ENCODE results near the gene DNASE1L1. TPM values are rescaled to one million over a fixed set of nuclear protein-coding genes. Genes with fewer than 3 reads are reported as not detected.
A peak's percentile ranks its signal among the peaks of the same experiment; 100 is the strongest.

The DNASE1L1 gene
- total and polyA plus RNA-seq, 2 of the 13 experiments (the other 11 are each of a cell fraction or from before 2014, with no cell fraction given), result 4.7 to 12.3 TPM

DNA sequence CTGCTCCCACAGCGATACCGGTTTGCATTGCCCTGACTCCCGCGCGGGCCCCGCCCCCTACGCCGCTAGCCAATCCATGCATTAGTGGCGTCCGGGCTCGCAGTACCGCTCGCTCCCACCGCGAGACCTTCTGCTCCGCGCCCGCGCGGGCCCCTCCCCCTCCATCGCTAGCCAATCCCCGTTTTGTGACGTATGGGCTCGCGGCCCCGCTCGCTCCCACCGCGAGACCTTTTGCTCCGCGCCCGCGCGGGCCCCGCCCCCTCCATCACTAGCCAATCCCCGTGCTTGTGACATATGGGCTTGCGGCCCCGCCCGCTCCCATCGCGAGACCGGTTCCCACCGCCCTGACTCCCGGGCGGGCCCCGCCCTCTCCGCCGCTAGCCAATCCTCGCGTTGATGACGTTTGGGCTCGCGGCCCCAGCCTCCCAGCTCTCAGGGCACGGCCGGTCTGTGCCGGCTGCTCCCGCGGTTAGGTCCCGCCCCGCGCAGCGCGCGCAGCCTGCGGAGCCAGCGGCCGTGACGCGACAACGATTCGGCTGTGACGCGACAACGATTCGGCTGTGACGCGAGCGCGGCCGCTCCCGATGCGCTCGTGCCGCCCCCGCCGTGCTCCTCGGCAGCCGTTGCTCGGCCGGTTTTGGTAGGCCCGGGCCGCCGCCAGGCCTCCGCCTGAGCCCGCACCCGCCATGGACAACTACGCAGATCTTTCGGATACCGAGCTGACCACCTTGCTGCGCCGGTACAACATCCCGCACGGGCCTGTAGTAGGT, 30.1 kb downstream of the DNASE1L1 start, which contains the start of gene EMD (continued):
- TF ChIP-seq, protein P1, sequence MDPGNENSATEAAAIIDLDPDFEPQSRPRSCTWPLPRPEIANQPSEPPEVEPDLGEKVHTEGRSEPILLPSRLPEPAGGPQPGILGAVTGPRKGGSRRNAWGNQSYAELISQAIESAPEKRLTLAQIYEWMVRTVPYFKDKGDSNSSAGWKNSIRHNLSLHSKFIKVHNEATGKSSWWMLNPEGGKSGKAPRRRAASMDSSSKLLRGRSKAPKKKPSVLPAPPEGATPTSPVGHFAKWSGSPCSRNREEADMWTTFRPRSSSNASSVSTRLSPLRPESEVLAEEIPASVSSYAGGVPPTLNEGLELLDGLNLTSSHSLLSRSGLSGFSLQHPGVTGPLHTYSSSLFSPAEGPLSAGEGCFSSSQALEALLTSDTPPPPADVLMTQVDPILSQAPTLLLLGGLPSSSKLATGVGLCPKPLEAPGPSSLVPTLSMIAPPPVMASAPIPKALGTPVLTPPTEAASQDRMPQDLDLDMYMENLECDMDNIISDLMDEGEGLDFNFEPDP (CRISPR knock-in tag; conservative IDR thresholded peaks at IDR 0.05), result no peak
- no peak for TF ChIP-seq ETV5 (CRISPR knock-in tag; IDR thresholded peaks at IDR 0.05; ENCODE audit: borderline replicate concordance)
- TF ChIP-seq U2AF1 (optimal IDR thresholded peaks at IDR 0.05; ENCODE audit: low read depth, low read length), result no peak
- no peak for TF ChIP-seq TEAD3 (CRISPR knock-in tag; optimal IDR thresholded peaks at IDR 0.05; ENCODE audit: borderline replicate concordance)
- no peak for TF ChIP-seq ZBTB46 (CRISPR knock-in tag; IDR thresholded peaks at IDR 0.05; ENCODE audit: borderline replicate concordance)
- TF ChIP-seq NCOR1 (IDR thresholded peaks at IDR 0.05; ENCODE audit: borderline replicate concordance, low read length), result no peak
- no peak for TF ChIP-seq RAD21 (CRISPR knock-in tag; IDR thresholded peaks at IDR 0.05)
- no peak for TF ChIP-seq CC2D1A (CRISPR knock-in tag; IDR thresholded peaks at IDR 0.05)
- no peak for TF ChIP-seq ZNF775 (CRISPR knock-in tag; IDR thresholded peaks at IDR 0.05; ENCODE audit: borderline replicate concordance)
- TF ChIP-seq ZBTB7A (CRISPR knock-in tag; IDR thresholded peaks at IDR 0.05), result no peak
- no peak for TF ChIP-seq ZFP1 (CRISPR knock-in tag; IDR thresholded peaks at IDR 0.05)
- TF ChIP-seq TEF (CRISPR knock-in tag; IDR thresholded peaks at IDR 0.05), result no peak
- TF ChIP-seq, protein P2, sequence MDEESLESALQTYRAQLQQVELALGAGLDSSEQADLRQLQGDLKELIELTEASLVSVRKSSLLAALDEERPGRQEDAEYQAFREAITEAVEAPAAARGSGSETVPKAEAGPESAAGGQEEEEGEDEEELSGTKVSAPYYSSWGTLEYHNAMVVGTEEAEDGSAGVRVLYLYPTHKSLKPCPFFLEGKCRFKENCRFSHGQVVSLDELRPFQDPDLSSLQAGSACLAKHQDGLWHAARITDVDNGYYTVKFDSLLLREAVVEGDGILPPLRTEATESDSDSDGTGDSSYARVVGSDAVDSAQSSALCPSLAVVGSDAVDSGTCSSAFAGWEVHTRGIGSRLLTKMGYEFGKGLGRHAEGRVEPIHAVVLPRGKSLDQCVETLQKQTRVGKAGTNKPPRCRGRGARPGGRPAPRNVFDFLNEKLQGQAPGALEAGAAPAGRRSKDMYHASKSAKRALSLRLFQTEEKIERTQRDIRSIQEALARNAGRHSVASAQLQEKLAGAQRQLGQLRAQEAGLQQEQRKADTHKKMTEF (CRISPR knock-in tag; IDR thresholded peaks at IDR 0.05), result 0 out of 2 replicates have a peak, but pooled peaks have one; percentile 16
- TF ChIP-seq ERF (CRISPR knock-in tag; IDR thresholded peaks at IDR 0.05), result peak; percentile 10; the same call in 1 of the 2 replicates
- TF ChIP-seq, protein P3, sequence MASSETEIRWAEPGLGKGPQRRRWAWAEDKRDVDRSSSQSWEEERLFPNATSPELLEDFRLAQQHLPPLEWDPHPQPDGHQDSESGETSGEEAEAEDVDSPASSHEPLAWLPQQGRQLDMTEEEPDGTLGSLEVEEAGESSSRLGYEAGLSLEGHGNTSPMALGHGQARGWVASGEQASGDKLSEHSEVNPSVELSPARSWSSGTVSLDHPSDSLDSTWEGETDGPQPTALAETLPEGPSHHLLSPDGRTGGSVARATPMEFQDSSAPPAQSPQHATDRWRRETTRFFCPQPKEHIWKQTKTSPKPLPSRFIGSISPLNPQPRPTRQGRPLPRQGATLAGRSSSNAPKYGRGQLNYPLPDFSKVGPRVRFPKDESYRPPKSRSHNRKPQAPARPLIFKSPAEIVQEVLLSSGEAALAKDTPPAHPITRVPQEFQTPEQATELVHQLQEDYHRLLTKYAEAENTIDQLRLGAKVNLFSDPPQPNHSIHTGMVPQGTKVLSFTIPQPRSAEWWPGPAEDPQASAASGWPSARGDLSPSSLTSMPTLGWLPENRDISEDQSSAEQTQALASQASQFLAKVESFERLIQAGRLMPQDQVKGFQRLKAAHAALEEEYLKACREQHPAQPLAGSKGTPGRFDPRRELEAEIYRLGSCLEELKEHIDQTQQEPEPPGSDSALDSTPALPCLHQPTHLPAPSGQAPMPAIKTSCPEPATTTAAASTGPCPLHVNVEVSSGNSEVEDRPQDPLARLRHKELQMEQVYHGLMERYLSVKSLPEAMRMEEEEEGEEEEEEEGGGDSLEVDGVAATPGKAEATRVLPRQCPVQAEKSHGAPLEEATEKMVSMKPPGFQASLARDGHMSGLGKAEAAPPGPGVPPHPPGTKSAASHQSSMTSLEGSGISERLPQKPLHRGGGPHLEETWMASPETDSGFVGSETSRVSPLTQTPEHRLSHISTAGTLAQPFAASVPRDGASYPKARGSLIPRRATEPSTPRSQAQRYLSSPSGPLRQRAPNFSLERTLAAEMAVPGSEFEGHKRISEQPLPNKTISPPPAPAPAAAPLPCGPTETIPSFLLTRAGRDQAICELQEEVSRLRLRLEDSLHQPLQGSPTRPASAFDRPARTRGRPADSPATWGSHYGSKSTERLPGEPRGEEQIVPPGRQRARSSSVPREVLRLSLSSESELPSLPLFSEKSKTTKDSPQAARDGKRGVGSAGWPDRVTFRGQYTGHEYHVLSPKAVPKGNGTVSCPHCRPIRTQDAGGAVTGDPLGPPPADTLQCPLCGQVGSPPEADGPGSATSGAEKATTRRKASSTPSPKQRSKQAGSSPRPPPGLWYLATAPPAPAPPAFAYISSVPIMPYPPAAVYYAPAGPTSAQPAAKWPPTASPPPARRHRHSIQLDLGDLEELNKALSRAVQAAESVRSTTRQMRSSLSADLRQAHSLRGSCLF (CRISPR knock-in tag; IDR thresholded peaks at IDR 0.05; ENCODE audit: borderline replicate concordance), result no peak
- no peak for TF ChIP-seq ZNF256 (CRISPR knock-in tag; conservative IDR thresholded peaks at IDR 0.05)
- no peak; the same call in 1 of the 2 replicates for TF ChIP-seq ZNF558 (CRISPR knock-in tag; IDR thresholded peaks at IDR 0.05; ENCODE audit: borderline replicate concordance)
- no peak for TF ChIP-seq ZNF790 (CRISPR knock-in tag; IDR thresholded peaks at IDR 0.05; ENCODE audit: borderline replicate concordance)
- no peak for TF ChIP-seq SATB2 (CRISPR knock-in tag; IDR thresholded peaks at IDR 0.05)
- no peak for TF ChIP-seq ZNF724P (CRISPR knock-in tag; IDR thresholded peaks at IDR 0.05; ENCODE audit: borderline replicate concordance)

All from HepG2 (cell line).